A549 (cell line): ENCODE results near the gene RIMS4. TPM values are rescaled to one million over a fixed set of nuclear protein-coding genes. Genes with fewer than 3 reads are reported as not detected.
A peak's percentile ranks its signal among the peaks of the same experiment; 100 is the strongest.

Experiments used
- BHLHE40 ChIP-seq: IDR thresholded peaks from 2 replicates; pipeline ENCODE4 v1.6.1; 2012; ENCODE audit warnings: low read depth, low read length, inconsistent platforms
- CBX8 ChIP-seq: fragments of 200-600 bp; sonication (generic); IDR thresholded peaks from 2 replicates; pipeline ENCODE4 v1.6.1; 2016
- CEBPB ChIP-seq, 2 experiments: fragments of >200 bp in 1 of 2; sonication (Bioruptor Twin) in 1 of 2; formaldehyde crosslinking in 1 of 2; IDR thresholded peaks; 2 replicates each; pipeline ENCODE4 v1.6.1; 2012 to 2016
- CHD4 ChIP-seq: fragments of 200-600 bp; sonication (generic); IDR thresholded peaks from 2 replicates; pipeline ENCODE4 v1.6.1; 2016; ENCODE audit warnings: antibody characterized with exemption, mild to moderate bottlenecking, borderline replicate concordance
- EHF ChIP-seq: fragments of 250-450 bp; sonication (Bioruptor Pico); IDR thresholded peaks from 2 replicates; pipeline ENCODE4 v1.5.0; 2020; ENCODE audit warnings: mild to moderate bottlenecking
- EHMT2 ChIP-seq: fragments of 200-600 bp; sonication (generic); IDR thresholded peaks from 2 replicates; pipeline ENCODE4 v1.6.1; 2016; ENCODE audit warnings: antibody characterized with exemption, low read depth, mild to moderate bottlenecking, moderate library complexity
- EP300 ChIP-seq, 2 experiments: fragments of >200 bp; sonication (Bioruptor Twin); formaldehyde crosslinking; IDR thresholded peaks; 2 replicates in 1 of 2; 3 replicates in 1 of 2; pipeline ENCODE4 v1.6.1; 2016 to 2017
- ESRRA ChIP-seq: fragments of 150-350 bp; IDR thresholded peaks from 2 replicates; pipeline ENCODE4 v1.6.1; 2014; ENCODE audit warnings: mild to moderate bottlenecking, low read length, borderline replicate concordance
- FOSB ChIP-seq: fragments of 250-450 bp; sonication (Bioruptor Pico); IDR thresholded peaks from 2 replicates; pipeline ENCODE4 v1.5.0; 2020; ENCODE audit warnings: mild to moderate bottlenecking, moderate library complexity
- FOSL2 ChIP-seq, 2 experiments: fragments of 450-650 bp in 1 of 2; fragments of >200 bp in 1 of 2; sonication (Bioruptor Twin) in 1 of 2; formaldehyde crosslinking; IDR thresholded peaks; 2 replicates each; pipeline versions ENCODE4 v1.5.0 to v1.6.1; 2016 to 2020; ENCODE audit warnings: mild to moderate bottlenecking in 1 of 2, moderate library complexity in 1 of 2
- FOXS1 ChIP-seq: fragments of 250-450 bp; sonication (Bioruptor Pico); IDR thresholded peaks from 2 replicates; pipeline ENCODE4 v1.5.0; 2020; ENCODE audit warnings: mild to moderate bottlenecking, moderate library complexity
- GATA3 ChIP-seq: IDR thresholded peaks from 2 replicates; pipeline ENCODE4 v1.6.1; 2012; ENCODE audit warnings: borderline replicate concordance
- HDAC2 ChIP-seq: fragments of 200-600 bp; sonication (generic); IDR thresholded peaks from 2 replicates; pipeline ENCODE4 v1.6.1; 2016
- HEYL ChIP-seq: fragments of 250-450 bp; sonication (Bioruptor Pico); IDR thresholded peaks from 2 replicates; pipeline ENCODE4 v1.8.0; 2021; ENCODE audit warnings: mild to moderate bottlenecking, moderate library complexity
- HOXA7 ChIP-seq: fragments of 250-450 bp; sonication (Bioruptor Pico); IDR thresholded peaks from 2 replicates; pipeline ENCODE4 v1.5.0; 2020; ENCODE audit warnings: mild to moderate bottlenecking, moderate library complexity
- JUN ChIP-seq, 2 experiments: fragments of >200 bp; sonication (Bioruptor Twin); formaldehyde crosslinking; IDR thresholded peaks; 2 replicates in 1 of 2; 3 replicates in 1 of 2; pipeline ENCODE4 v1.6.1; 2016 to 2017
- KDM1A ChIP-seq: fragments of 200-600 bp; sonication (generic); IDR thresholded peaks from 2 replicates; pipeline ENCODE4 v1.6.1; 2016; ENCODE audit warnings: low read depth, mild to moderate bottlenecking
- MAFK ChIP-seq: fragments of 450-650 bp; IDR thresholded peaks from 2 replicates; pipeline ENCODE4 v1.6.1; 2014; ENCODE audit not compliant: partially characterized antibody
- MAZ ChIP-seq: fragments of 150-350 bp; IDR thresholded peaks from 2 replicates; pipeline ENCODE4 v1.6.1; 2014; ENCODE audit warnings: antibody characterized with exemption, low read depth, low read length, borderline replicate concordance
- MYC ChIP-seq: IDR thresholded peaks from 2 replicates; pipeline ENCODE4 v1.6.1; 2012; ENCODE audit warnings: mild to moderate bottlenecking, inconsistent platforms, low read length, improper control_type of control experiment, borderline replicate concordance
- NFE2L2 ChIP-seq: fragments of 150-350 bp; conservative IDR thresholded peaks from 2 replicates; pipeline ENCODE4 v1.6.1; 2014; ENCODE audit warnings: low read length
- NPAS2 ChIP-seq: fragments of 250-450 bp; sonication (Bioruptor Pico); IDR thresholded peaks from 2 replicates; pipeline ENCODE4 v1.8.0; 2022; ENCODE audit warnings: mild to moderate bottlenecking, moderate library complexity, borderline replicate concordance
- PHF8 ChIP-seq: fragments of 200-600 bp; sonication (generic); IDR thresholded peaks from 2 replicates; pipeline ENCODE4 v1.6.1; 2016; ENCODE audit warnings: low read depth, mild to moderate bottlenecking, antibody characterized with exemption, moderate library complexity, borderline replicate concordance
- POLR2A ChIP-seq: IDR thresholded peaks from 2 replicates; pipeline ENCODE4 v1.6.1; 2012; ENCODE audit warnings: mild to moderate bottlenecking, low read length
- POLR2AphosphoS2 ChIP-seq: conservative IDR thresholded peaks from 2 replicates; pipeline ENCODE4 v1.6.1; 2012; ENCODE audit warnings: low read length, improper control_type of control experiment, inconsistent platforms
- RAD21 ChIP-seq, 2 experiments: fragments of >200 bp in 1 of 2; sonication (Bioruptor Twin) in 1 of 2; formaldehyde crosslinking in 1 of 2; IDR thresholded peaks in 1 of 2; conservative IDR thresholded peaks in 1 of 2; 2 replicates in 1 of 2; 3 replicates in 1 of 2; pipeline ENCODE4 v1.6.1; 2012 to 2018; ENCODE audit warnings: inconsistent platforms in 1 of 2
- RARB ChIP-seq: fragments of 250-450 bp; sonication (Bioruptor Pico); IDR thresholded peaks from 2 replicates; pipeline ENCODE4 v1.8.0; 2021; ENCODE audit warnings: mild to moderate bottlenecking, moderate library complexity
- RCOR1 ChIP-seq: fragments of 150-350 bp; IDR thresholded peaks from 2 replicates; pipeline ENCODE4 v1.6.1; 2014; ENCODE audit warnings: antibody characterized with exemption, low read length, low read depth
- RFX5 ChIP-seq: fragments of 450-650 bp; IDR thresholded peaks from 2 replicates; pipeline ENCODE4 v1.7.1; 2014; ENCODE audit warnings: antibody characterized with exemption, mild to moderate bottlenecking, moderate library complexity
- RNF2 ChIP-seq: fragments of 200-600 bp; sonication (generic); IDR thresholded peaks from 2 replicates; pipeline ENCODE4 v1.6.1; 2016; ENCODE audit warnings: low read depth, mild to moderate bottlenecking, antibody characterized with exemption, moderate library complexity, borderline replicate concordance
- TP53 ChIP-seq: fragments of 250-450 bp; sonication (Bioruptor Pico); IDR thresholded peaks from 2 replicates; pipeline ENCODE4 v1.5.0; 2021; ENCODE audit warnings: mild to moderate bottlenecking, moderate library complexity
- ZC3H11A ChIP-seq: fragments of 450-650 bp; IDR thresholded peaks from 2 replicates; pipeline ENCODE4 v1.6.1; 2014; ENCODE audit warnings: antibody characterized with exemption, mild to moderate bottlenecking
- ZFP36 ChIP-seq: fragments of 450-650 bp; IDR thresholded peaks from 2 replicates; pipeline ENCODE4 v1.6.1; 2014; ENCODE audit warnings: borderline replicate concordance; ENCODE audit not compliant: partially characterized antibody
- ZNF302 ChIP-seq: fragments of 250-450 bp; sonication (Bioruptor Pico); IDR thresholded peaks from 2 replicates; pipeline ENCODE4 v1.9.0; 2021; ENCODE audit warnings: inconsistent platforms, mild to moderate bottlenecking, moderate library complexity
- polyA plus RNA-seq, 4 experiments: library from polyadenylated mRNA; depleted of rRNA in 3 of 4; stranded (reverse); fragments of >200 nt; fragmentation: RNase III in 1 of 4; extraction: RNeasy Plus Mini Kit Qiagen cat#74134 plus additional on column Dnase treatment in 1 of 4; gene quantifications; 2 replicates in 3 of 4; 3 replicates in 1 of 4; pipeline ENCODE4 v1.2.3, GENCODE V29; 2011 to 2017
- TF ChIP-seq, protein P1 (sequence below): fragments of >200 bp; sonication (Bioruptor Twin); formaldehyde crosslinking; IDR thresholded peaks from 3 replicates; pipeline ENCODE4 v1.5.1; 2016
- TF ChIP-seq, protein P2 (sequence below): fragments of 250-450 bp; sonication (Bioruptor Pico); IDR thresholded peaks from 2 replicates; pipeline ENCODE4 v1.5.0; 2021; ENCODE audit warnings: mild to moderate bottlenecking, moderate library complexity, borderline replicate concordance
- TF ChIP-seq, protein P3 (sequence below): fragments of >200 bp; sonication (Bioruptor Twin); formaldehyde crosslinking; IDR thresholded peaks from 3 replicates; pipeline ENCODE4 v1.6.1; 2016
- TF ChIP-seq, protein P4 (sequence below): IDR thresholded peaks from 2 replicates; pipeline ENCODE4 v1.6.1; 2012; ENCODE audit warnings: low read depth, borderline replicate concordance
- TF ChIP-seq, protein P5 (sequence below): fragments of 450-650 bp; IDR thresholded peaks from 2 replicates; pipeline ENCODE4 v1.6.1; 2014; ENCODE audit warnings: antibody characterized with exemption
- TF ChIP-seq, protein P6 (sequence below): IDR thresholded peaks from 2 replicates; pipeline ENCODE4 v1.6.1; 2012

RIMS4 gene
- polyA plus RNA-seq, 2 of the 4 experiments (the other 2 are of a cell fraction): 0.39 to 1.3 TPM

DNA sequence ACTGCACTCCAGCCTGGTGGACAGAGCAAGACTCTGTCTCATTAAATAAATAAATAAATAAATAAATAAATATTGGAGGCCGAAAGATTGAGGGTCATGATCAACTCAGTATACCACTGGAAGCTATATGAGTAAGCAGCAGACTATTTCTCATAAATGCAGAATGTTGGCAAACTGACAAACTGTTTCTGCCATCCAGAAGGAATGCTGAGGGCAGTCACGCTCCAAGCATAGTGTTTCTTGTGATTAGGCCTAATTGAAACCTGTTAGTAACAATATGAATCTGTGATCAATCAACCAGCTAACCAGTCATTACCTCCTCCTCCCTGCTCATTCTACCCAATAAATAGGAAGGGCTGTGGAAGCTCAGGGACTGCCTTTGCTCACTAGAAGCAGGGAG lies 79.9 kb downstream of the RIMS4 start (continued):
- TF ChIP-seq FOSL2 (IDR thresholded peaks at IDR 0.05) (peak; percentile 75), FOSL2 (CRISPR knock-in tag; IDR thresholded peaks at IDR 0.05) (peak; percentile 89), EHF (CRISPR knock-in tag) (no peak), ZC3H11A (peak; percentile 41), HOXA7 (CRISPR knock-in tag) (no peak), RARB (CRISPR knock-in tag) (no peak), MAZ (no peak), RCOR1 (no peak), NFE2L2 (no peak), GATA3 (peak; percentile 95), CEBPB (IDR thresholded peaks at IDR 0.05) (peak in 1 of 2 experiments; percentile 81; a peak in 2 of 4 replicates), RAD21 (conservative IDR thresholded peaks at IDR 0.05 in 1 of 2, IDR thresholded peaks at IDR 0.05 in 1 of 2) (0 out of 5 replicates have a peak, but pooled peaks of 1 of the 2 experiments have one; percentile 18), KDM1A (no peak), EP300 (IDR thresholded peaks at IDR 0.05) (peak; percentile 77 to 81; a peak in 4 of 5 replicates), JUN (IDR thresholded peaks at IDR 0.05) (peak; percentile 45 to 71; a peak in 3 of 5 replicates), POLR2AphosphoS2 (no peak), RNF2 (no peak), FOSB (CRISPR knock-in tag) (no peak), ESRRA (no peak), POLR2A (no peak), FOXS1 (CRISPR knock-in tag) (no peak), TP53 (CRISPR knock-in tag) (no peak), BHLHE40 (no peak), HDAC2 (no peak), EHMT2 (no peak), MYC (no peak), PHF8 (no peak), RFX5 (no peak), CHD4 (no peak), ZNF302 (CRISPR knock-in tag) (no peak), ZFP36 (no peak), NPAS2 (CRISPR knock-in tag) (no peak), MAFK (no peak), CBX8 (no peak), HEYL (CRISPR knock-in tag) (no peak)
- TF ChIP-seq, protein P1, sequence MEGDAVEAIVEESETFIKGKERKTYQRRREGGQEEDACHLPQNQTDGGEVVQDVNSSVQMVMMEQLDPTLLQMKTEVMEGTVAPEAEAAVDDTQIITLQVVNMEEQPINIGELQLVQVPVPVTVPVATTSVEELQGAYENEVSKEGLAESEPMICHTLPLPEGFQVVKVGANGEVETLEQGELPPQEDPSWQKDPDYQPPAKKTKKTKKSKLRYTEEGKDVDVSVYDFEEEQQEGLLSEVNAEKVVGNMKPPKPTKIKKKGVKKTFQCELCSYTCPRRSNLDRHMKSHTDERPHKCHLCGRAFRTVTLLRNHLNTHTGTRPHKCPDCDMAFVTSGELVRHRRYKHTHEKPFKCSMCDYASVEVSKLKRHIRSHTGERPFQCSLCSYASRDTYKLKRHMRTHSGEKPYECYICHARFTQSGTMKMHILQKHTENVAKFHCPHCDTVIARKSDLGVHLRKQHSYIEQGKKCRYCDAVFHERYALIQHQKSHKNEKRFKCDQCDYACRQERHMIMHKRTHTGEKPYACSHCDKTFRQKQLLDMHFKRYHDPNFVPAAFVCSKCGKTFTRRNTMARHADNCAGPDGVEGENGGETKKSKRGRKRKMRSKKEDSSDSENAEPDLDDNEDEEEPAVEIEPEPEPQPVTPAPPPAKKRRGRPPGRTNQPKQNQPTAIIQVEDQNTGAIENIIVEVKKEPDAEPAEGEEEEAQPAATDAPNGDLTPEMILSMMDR: no peak
- TF ChIP-seq, protein P2, sequence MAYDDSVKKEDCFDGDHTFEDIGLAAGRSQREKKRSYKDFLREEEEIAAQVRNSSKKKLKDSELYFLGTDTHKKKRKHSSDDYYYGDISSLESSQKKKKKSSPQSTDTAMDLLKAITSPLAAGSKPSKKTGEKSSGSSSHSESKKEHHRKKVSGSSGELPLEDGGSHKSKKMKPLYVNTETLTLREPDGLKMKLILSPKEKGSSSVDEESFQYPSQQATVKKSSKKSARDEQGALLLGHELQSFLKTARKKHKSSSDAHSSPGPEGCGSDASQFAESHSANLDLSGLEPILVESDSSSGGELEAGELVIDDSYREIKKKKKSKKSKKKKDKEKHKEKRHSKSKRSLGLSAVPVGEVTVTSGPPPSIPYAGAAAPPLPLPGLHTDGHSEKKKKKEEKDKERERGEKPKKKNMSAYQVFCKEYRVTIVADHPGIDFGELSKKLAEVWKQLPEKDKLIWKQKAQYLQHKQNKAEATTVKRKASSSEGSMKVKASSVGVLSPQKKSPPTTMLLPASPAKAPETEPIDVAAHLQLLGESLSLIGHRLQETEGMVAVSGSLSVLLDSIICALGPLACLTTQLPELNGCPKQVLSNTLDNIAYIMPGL (CRISPR knock-in tag): no peak
- TF ChIP-seq, protein P3, sequence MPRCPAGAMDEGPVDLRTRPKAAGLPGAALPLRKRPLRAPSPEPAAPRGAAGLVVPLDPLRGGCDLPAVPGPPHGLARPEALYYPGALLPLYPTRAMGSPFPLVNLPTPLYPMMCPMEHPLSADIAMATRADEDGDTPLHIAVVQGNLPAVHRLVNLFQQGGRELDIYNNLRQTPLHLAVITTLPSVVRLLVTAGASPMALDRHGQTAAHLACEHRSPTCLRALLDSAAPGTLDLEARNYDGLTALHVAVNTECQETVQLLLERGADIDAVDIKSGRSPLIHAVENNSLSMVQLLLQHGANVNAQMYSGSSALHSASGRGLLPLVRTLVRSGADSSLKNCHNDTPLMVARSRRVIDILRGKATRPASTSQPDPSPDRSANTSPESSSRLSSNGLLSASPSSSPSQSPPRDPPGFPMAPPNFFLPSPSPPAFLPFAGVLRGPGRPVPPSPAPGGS: peak; percentile 51; the same call in 1 of the 3 replicates
- TF ChIP-seq, protein P4, sequence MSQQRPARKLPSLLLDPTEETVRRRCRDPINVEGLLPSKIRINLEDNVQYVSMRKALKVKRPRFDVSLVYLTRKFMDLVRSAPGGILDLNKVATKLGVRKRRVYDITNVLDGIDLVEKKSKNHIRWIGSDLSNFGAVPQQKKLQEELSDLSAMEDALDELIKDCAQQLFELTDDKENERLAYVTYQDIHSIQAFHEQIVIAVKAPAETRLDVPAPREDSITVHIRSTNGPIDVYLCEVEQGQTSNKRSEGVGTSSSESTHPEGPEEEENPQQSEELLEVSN: no peak
- TF ChIP-seq, protein P5, sequence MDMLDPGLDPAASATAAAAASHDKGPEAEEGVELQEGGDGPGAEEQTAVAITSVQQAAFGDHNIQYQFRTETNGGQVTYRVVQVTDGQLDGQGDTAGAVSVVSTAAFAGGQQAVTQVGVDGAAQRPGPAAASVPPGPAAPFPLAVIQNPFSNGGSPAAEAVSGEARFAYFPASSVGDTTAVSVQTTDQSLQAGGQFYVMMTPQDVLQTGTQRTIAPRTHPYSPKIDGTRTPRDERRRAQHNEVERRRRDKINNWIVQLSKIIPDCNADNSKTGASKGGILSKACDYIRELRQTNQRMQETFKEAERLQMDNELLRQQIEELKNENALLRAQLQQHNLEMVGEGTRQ: no peak
- TF ChIP-seq, protein P6, sequence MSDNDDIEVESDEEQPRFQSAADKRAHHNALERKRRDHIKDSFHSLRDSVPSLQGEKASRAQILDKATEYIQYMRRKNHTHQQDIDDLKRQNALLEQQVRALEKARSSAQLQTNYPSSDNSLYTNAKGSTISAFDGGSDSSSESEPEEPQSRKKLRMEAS: peak; percentile 77
